ENCODE measurements around the gene SPOPL.
"Not testable (repeated sequence)": the region's sequence is repeated elsewhere in the genome, so short reads cannot be mapped to it uniquely, and the experiment has no call there.

The SPOPL gene

GRCh38 chr2:138537170-138537915, 35.8 kb downstream of the SPOPL start:
- no peak overlapping the region for H3K4me3 ChIP-seq (replicated peaks; ENCODE audit: low read depth, low read length)
- no peak for DNase-seq (ENCODE audit: low read depth)
- TF ChIP-seq, protein P1, sequence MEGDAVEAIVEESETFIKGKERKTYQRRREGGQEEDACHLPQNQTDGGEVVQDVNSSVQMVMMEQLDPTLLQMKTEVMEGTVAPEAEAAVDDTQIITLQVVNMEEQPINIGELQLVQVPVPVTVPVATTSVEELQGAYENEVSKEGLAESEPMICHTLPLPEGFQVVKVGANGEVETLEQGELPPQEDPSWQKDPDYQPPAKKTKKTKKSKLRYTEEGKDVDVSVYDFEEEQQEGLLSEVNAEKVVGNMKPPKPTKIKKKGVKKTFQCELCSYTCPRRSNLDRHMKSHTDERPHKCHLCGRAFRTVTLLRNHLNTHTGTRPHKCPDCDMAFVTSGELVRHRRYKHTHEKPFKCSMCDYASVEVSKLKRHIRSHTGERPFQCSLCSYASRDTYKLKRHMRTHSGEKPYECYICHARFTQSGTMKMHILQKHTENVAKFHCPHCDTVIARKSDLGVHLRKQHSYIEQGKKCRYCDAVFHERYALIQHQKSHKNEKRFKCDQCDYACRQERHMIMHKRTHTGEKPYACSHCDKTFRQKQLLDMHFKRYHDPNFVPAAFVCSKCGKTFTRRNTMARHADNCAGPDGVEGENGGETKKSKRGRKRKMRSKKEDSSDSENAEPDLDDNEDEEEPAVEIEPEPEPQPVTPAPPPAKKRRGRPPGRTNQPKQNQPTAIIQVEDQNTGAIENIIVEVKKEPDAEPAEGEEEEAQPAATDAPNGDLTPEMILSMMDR (IDR thresholded peaks at IDR 0.05; ENCODE audit: low read length, missing control alignments) = no peak

DNA sequence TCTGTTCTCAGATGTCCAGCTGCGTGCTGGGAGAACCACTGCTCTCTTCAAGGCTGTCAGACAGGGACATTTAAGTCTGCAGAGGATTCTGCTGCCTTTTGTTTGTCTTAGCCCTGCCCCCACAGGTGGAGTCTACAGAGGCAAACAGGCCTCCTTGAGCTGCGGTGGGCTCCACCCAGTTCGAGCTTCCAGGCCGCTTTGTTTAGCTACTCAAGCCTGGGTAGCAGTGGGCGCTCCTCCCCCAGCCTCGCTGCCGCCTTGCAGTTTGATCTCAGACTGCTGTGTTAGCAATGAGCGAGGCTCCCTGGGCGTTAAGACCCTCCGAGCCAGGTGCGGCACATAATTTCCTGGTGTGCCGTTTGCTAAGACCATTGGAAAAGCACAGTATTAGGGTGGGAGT, 42.6 kb downstream of the SPOPL start:
- not testable (repeated sequence) for DNase-seq (ENCODE audit: low read depth); H3K4me3 ChIP-seq (replicated peaks; ENCODE audit: low read depth, low read length)

DNA sequence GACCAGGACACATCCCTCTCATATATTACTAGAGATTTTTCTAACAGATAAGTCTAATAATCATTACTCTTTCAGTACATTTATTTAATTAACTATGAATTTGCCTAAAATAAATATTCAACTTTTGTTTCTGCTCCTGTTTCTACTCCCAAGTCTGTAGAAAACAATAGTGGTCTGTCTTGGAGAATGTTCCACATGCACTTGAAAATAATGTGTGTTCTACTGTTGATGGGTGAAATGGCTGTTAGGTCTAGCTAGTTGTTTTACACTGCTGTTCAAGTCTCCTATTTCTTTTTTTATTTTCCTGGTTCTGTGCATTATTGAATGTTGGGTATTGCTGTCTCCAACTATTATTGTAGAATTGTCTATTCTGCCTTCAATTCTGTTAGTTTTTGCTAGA, 47.2 kb downstream of the SPOPL start:
- DNase-seq (ENCODE audit: low read depth) = no peak
- no peak overlapping the region for H3K4me3 ChIP-seq (replicated peaks; ENCODE audit: low read depth, low read length)
- TF ChIP-seq, protein P1 (IDR thresholded peaks at IDR 0.05; ENCODE audit: low read length, missing control alignments) = no peak

DNA sequence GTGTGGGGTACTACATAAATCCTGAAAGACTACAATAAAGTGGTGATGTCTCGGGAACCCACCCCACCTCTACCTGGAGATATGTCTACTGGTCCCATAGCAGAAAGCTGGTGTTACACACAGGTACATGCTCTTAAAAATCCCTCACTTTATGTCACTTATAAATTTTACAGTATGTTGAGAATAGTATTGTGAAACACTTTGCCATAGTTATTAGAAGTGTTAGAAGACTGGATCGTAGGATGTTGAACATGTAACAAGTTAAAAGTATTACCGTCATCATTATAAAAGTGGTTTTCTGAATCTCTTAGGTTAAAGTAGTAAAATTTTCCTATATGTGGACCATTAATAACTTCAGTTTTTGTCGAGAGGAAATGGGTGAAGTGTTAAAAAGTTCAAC, 48.6 kb downstream of the SPOPL start:
- DNase-seq (ENCODE audit: low read depth) = no peak
- TF ChIP-seq, protein P1 (IDR thresholded peaks at IDR 0.05; ENCODE audit: low read length, missing control alignments) = no peak

GRCh38 chr2:138550670-138551287, 49.2 kb downstream of the SPOPL start:
- TF ChIP-seq, protein P1 (IDR thresholded peaks at IDR 0.05; ENCODE audit: low read length, missing control alignments) = no peak
- no peak overlapping the region for H3K4me3 ChIP-seq (replicated peaks; ENCODE audit: low read depth, low read length)
- DNase-seq (ENCODE audit: low read depth) = no peak

More for the DNA sequence above, 48.6 kb downstream of the SPOPL start:
- H3K4me3 ChIP-seq (replicated peaks; ENCODE audit: low read depth, low read length) = no peak overlapping the region

GRCh38 chr2:138554123-138554522, 52.6 kb downstream of the SPOPL start:
- TF ChIP-seq, protein P1 (IDR thresholded peaks at IDR 0.05; ENCODE audit: low read length, missing control alignments) = no peak
- DNase-seq (ENCODE audit: low read depth) = no peak
- H3K4me3 ChIP-seq (replicated peaks; ENCODE audit: low read depth, low read length) = no peak overlapping the region

DNA sequence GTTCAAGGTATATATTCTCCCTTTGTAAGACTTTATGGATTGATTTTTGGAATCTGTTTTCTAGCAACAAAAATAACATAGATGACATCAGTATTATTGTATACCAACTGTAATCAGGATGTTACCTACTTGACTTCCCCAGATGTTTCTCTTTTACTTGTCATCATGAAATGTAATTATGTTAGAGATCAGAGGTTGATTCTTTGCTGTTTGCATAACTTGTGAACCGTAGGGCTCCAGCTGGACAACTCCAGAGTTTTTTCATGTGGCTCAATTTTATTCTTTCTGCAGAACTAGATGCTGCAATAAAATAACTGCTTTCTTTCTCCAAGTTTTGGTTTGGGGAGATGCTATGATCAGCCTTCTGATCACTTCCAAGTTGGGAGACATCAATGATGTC, 58.1 kb downstream of the SPOPL start:
- no peak overlapping the region for H3K4me3 ChIP-seq (replicated peaks; ENCODE audit: low read depth, low read length)
- peak; percentile 28 for DNase-seq (ENCODE audit: low read depth)
- TF ChIP-seq, protein P1 (IDR thresholded peaks at IDR 0.05; ENCODE audit: low read length, missing control alignments) = no peak

Data from fibroblast of pulmonary artery (primary cell).